ENCODE results near the gene RPUSD4. TPM values are rescaled to one million over a fixed set of nuclear protein-coding genes. Genes with fewer than 3 reads are reported as not detected.

RPUSD4 gene
- total and polyA plus RNA-seq, 10 of the 15 experiments (the other 5 are each of a cell fraction or from before 2014, with no cell fraction given), result 24.5 to 47.6 (median 31.7) TPM

DNA sequence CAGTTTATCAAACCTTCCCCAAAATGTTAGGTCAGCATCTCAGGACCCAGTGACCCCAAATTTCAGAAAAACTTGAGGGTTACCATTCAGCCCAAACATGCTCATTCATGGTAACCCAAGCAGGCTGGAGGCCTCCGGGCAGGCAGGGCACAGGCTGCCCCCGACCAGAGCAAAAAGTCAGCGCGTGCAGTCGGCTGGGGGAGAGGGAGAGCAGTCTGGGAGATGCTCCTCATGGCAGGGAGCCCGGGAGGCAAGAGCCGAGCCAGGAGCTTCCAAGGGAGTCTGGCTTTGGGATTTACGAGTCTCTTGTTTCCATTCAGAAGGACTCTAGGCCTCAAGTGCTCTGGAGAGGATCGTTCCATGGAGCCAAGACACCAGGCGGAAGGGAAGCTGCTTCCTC lies 45.7 kb downstream of the RPUSD4 start:
- no peaks in the 10 kb centered on the region for H3K36me3 ChIP-seq (ENCODE audit: control insufficient read depth in 2 of 2, insufficient read depth in 2 of 2, low read length in 1 of 2)
- no peaks in the 10 kb centered on the region for H3K9me3 ChIP-seq (replicated peaks; ENCODE audit: control insufficient read depth, insufficient read depth, low read length)
- no peak overlapping the region for H3K27ac ChIP-seq (ENCODE audit: control insufficient read depth, insufficient read depth)
- no peak overlapping the region for H3K4me3 ChIP-seq
- H3K79me2 ChIP-seq (ENCODE audit: control insufficient read depth, insufficient read depth, low read length), result no peaks in the 10 kb centered on the region
- no peak overlapping the region for H3K9ac ChIP-seq (ENCODE audit: control insufficient read depth, insufficient read depth, low read length)
- ChIA-PET SMC1A (ENCODE audit: uncharacterized antibody, unreplicated experiment) (no interaction called here), POLR2A (no interaction called here), CTCF (no interaction called here), RAD21 (ENCODE audit: unreplicated experiment) (no interaction called here)
- H3K4me2 ChIP-seq (ENCODE audit: control insufficient read depth, insufficient read depth), result no peak overlapping the region
- H4K20me1 ChIP-seq (ENCODE audit: control insufficient read depth, insufficient read depth), result no peaks in the 10 kb centered on the region
- in situ Hi-C loops (cut with MboI) (no loop called here), intact Hi-C loops (cut with micrococcal nuclease; ENCODE audit: unreplicated experiment) (no loop called here)
- no peaks in the 10 kb centered on the region for H3K4me1 ChIP-seq (ENCODE audit: control insufficient read depth, insufficient read depth, low read length)
- no peaks in the 10 kb centered on the region for H3K27me3 ChIP-seq (replicated peaks in 1 of 2; ENCODE audit: control insufficient read depth in 2 of 2, insufficient read depth in 2 of 2, low read length in 1 of 2)
- FAIRE-seq (no peak), DNase-seq (ENCODE audit: low read depth, low spot score) (no peak), ATAC-seq (no peak)
- 42% methylated on average over 10 of the region's 10 CpGs for WGBS (ENCODE audit: insufficient coverage, insufficient replicate concordance, low lambda C conversion rate, missing lambda C conversion rate)
- H2AFZ ChIP-seq (ENCODE audit: control insufficient read depth, low read depth, low read length), result no peak overlapping the region
- TF ChIP-seq NR2C1 (IDR thresholded peaks at IDR 0.05), result no peak
- no TSS peak for BruUV-seq (replicated peaks)

DNA sequence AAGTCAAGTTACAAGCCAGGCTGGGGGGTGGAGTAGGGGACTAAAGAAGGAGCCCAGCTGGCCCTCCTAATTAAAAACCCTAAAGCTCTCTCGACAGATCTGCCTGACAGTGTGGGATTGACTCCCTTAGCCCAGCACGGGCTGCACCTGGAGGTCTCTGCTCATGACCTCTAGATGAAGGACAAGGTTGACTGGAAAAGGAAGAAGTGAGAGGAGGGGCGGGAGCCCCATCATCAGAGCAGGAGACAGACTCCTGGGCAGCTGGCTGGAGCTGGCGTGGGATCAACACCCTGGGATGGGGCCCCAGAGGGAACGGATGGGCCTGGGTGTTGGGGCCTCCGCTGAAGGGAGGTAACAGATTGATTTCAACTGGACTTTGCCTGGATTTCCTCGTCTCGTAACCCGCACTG lies 46.1 kb downstream of the RPUSD4 start:
- no peak for FAIRE-seq
- Histone ChIP-seq H3K4me3 (no peak overlapping the region), H3K4me2 (ENCODE audit: control insufficient read depth, insufficient read depth) (no peak overlapping the region), H2AFZ (ENCODE audit: control insufficient read depth, low read depth, low read length) (no peak overlapping the region), H4K20me1 (ENCODE audit: control insufficient read depth, insufficient read depth) (no peaks in the 10 kb centered on the region), H3K9ac (ENCODE audit: control insufficient read depth, insufficient read depth, low read length) (no peak overlapping the region), H3K4me1 (ENCODE audit: control insufficient read depth, insufficient read depth, low read length) (no peaks in the 10 kb centered on the region), H3K9me3 (replicated peaks; ENCODE audit: control insufficient read depth, insufficient read depth, low read length) (no peaks in the 10 kb centered on the region), H3K27me3 (replicated peaks in 1 of 2; ENCODE audit: control insufficient read depth in 2 of 2, insufficient read depth in 2 of 2, low read length in 1 of 2) (no peaks in the 10 kb centered on the region), H3K27ac (ENCODE audit: control insufficient read depth, insufficient read depth) (no peak overlapping the region), H3K36me3 (ENCODE audit: control insufficient read depth in 2 of 2, insufficient read depth in 2 of 2, low read length in 1 of 2) (no peaks in the 10 kb centered on the region), H3K79me2 (ENCODE audit: control insufficient read depth, insufficient read depth, low read length) (no peaks in the 10 kb centered on the region)
- in situ Hi-C loops (cut with MboI), result no loop called here
- intact Hi-C loops (cut with micrococcal nuclease; ENCODE audit: unreplicated experiment), result no loop called here
- CTCF ChIA-PET, result no interaction called here
- BruUV-seq (replicated peaks), result no TSS peak
- ATAC-seq, result no peak
- RAD21 ChIA-PET (ENCODE audit: unreplicated experiment), result no interaction called here
- SMC1A ChIA-PET (ENCODE audit: uncharacterized antibody, unreplicated experiment), result no interaction called here
- no peak for DNase-seq (ENCODE audit: low read depth, low spot score)
- WGBS (ENCODE audit: insufficient coverage, insufficient replicate concordance, low lambda C conversion rate, missing lambda C conversion rate), result 41% methylated on average over 9 of the region's 9 CpGs
- POLR2A ChIA-PET, result no interaction called here
- TF ChIP-seq, protein P1, sequence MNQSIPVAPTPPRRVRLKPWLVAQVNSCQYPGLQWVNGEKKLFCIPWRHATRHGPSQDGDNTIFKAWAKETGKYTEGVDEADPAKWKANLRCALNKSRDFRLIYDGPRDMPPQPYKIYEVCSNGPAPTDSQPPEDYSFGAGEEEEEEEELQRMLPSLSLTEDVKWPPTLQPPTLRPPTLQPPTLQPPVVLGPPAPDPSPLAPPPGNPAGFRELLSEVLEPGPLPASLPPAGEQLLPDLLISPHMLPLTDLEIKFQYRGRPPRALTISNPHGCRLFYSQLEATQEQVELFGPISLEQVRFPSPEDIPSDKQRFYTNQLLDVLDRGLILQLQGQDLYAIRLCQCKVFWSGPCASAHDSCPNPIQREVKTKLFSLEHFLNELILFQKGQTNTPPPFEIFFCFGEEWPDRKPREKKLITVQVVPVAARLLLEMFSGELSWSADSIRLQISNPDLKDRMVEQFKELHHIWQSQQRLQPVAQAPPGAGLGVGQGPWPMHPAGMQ (IDR thresholded peaks at IDR 0.05; ENCODE audit: borderline replicate concordance), result no peak
- TF ChIP-seq HDAC6 (IDR thresholded peaks at IDR 0.05; ENCODE audit: unreplicated experiment), result no peak
- TF ChIP-seq CEBPZ (IDR thresholded peaks at IDR 0.05; ENCODE audit: low read depth, low read length), result no peak
- TF ChIP-seq, protein P2, sequence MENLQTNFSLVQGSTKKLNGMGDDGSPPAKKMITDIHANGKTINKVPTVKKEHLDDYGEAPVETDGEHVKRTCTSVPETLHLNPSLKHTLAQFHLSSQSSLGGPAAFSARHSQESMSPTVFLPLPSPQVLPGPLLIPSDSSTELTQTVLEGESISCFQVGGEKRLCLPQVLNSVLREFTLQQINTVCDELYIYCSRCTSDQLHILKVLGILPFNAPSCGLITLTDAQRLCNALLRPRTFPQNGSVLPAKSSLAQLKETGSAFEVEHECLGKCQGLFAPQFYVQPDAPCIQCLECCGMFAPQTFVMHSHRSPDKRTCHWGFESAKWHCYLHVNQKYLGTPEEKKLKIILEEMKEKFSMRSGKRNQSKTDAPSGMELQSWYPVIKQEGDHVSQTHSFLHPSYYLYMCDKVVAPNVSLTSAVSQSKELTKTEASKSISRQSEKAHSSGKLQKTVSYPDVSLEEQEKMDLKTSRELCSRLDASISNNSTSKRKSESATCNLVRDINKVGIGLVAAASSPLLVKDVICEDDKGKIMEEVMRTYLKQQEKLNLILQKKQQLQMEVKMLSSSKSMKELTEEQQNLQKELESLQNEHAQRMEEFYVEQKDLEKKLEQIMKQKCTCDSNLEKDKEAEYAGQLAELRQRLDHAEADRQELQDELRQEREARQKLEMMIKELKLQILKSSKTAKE (IDR thresholded peaks at IDR 0.05; ENCODE audit: low read depth, poor library complexity, severe bottlenecking), result no peak
- no peak for TF ChIP-seq POU2F2 (IDR thresholded peaks at IDR 0.05; ENCODE audit: borderline replicate concordance, low read depth, low read length)
- TF ChIP-seq, protein P3, sequence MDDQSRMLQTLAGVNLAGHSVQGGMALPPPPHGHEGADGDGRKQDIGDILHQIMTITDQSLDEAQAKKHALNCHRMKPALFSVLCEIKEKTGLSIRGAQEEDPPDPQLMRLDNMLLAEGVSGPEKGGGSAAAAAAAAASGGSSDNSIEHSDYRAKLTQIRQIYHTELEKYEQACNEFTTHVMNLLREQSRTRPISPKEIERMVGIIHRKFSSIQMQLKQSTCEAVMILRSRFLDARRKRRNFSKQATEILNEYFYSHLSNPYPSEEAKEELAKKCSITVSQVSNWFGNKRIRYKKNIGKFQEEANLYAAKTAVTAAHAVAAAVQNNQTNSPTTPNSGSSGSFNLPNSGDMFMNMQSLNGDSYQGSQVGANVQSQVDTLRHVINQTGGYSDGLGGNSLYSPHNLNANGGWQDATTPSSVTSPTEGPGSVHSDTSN (IDR thresholded peaks at IDR 0.05; ENCODE audit: insufficient replicate concordance, low read depth, low read length), result no peak
- TF ChIP-seq RBBP5 (conservative IDR thresholded peaks at IDR 0.05), result no peak
- TF ChIP-seq RAD51 (IDR thresholded peaks at IDR 0.05), result no peak

Data from GM12878 (cell line).